Measurements from ENCODE around the gene SPZ1. TPM values are rescaled to one million over a fixed set of nuclear protein-coding genes. Genes with fewer than 3 reads are reported as not detected.
"Not testable (repeated sequence)": the region's sequence is repeated elsewhere in the genome, so short reads cannot be mapped to it uniquely, and the experiment has no call there.

The SPZ1 gene
- total and polyA plus RNA-seq, 8 donors = not detected

- H3K4me1 ChIP-seq = no peaks in the 10 kb centered on the region
- H3K36me3 ChIP-seq = no peaks in the 10 kb centered on the region
- 88 to 95% (median 94%) methylated on average over 8 of the region's 8 CpGs for WGBS, 5 donors
- H3K4me3 ChIP-seq = no peak overlapping the region
- H3K9me3 ChIP-seq = no peaks in the 10 kb centered on the region
- TF ChIP-seq POLR2A (IDR thresholded peaks at IDR 0.05) = no peak
- no peak for TF ChIP-seq EP300 (IDR thresholded peaks at IDR 0.05)
- TF ChIP-seq, protein P1, sequence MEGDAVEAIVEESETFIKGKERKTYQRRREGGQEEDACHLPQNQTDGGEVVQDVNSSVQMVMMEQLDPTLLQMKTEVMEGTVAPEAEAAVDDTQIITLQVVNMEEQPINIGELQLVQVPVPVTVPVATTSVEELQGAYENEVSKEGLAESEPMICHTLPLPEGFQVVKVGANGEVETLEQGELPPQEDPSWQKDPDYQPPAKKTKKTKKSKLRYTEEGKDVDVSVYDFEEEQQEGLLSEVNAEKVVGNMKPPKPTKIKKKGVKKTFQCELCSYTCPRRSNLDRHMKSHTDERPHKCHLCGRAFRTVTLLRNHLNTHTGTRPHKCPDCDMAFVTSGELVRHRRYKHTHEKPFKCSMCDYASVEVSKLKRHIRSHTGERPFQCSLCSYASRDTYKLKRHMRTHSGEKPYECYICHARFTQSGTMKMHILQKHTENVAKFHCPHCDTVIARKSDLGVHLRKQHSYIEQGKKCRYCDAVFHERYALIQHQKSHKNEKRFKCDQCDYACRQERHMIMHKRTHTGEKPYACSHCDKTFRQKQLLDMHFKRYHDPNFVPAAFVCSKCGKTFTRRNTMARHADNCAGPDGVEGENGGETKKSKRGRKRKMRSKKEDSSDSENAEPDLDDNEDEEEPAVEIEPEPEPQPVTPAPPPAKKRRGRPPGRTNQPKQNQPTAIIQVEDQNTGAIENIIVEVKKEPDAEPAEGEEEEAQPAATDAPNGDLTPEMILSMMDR (IDR thresholded peaks at IDR 0.05) = no peak
- no peak for TF ChIP-seq POLR2AphosphoS5 (IDR thresholded peaks at IDR 0.05)
- no peaks in the 10 kb centered on the region for H3K27me3 ChIP-seq
- H3K27ac ChIP-seq = no peak overlapping the region
- DNase-seq = no peak
- intact Hi-C loops (cut with DNase I; ENCODE audit: low total_unique reads) = no loop called here
Measured at GRCh38 chr5:80299601-80300000, 20.2 kb upstream of the SPZ1 start.

- H3K27ac ChIP-seq = no peak overlapping the region
- H3K4me1 ChIP-seq = no peaks in the 10 kb centered on the region
- intact Hi-C loops (cut with DNase I; ENCODE audit: low total_unique reads) = no loop called here
- 74 to 94% (median 79%) methylated on average over 8 of the region's 8 CpGs for WGBS, 5 donors
- no peak for DNase-seq
- H3K4me3 ChIP-seq = no peak overlapping the region
- H3K27me3 ChIP-seq = no peaks in the 10 kb centered on the region
- TF ChIP-seq, protein P1 (IDR thresholded peaks at IDR 0.05) = no peak
- TF ChIP-seq EP300 (IDR thresholded peaks at IDR 0.05) = no peak
- TF ChIP-seq POLR2AphosphoS5 (IDR thresholded peaks at IDR 0.05) = no peak
- no peak for TF ChIP-seq POLR2A (IDR thresholded peaks at IDR 0.05)
- H3K9me3 ChIP-seq = no peaks in the 10 kb centered on the region
- no peaks in the 10 kb centered on the region for H3K36me3 ChIP-seq
Measured at GRCh38 chr5:80300125-80300524, 19.7 kb upstream of the SPZ1 start.

DNA sequence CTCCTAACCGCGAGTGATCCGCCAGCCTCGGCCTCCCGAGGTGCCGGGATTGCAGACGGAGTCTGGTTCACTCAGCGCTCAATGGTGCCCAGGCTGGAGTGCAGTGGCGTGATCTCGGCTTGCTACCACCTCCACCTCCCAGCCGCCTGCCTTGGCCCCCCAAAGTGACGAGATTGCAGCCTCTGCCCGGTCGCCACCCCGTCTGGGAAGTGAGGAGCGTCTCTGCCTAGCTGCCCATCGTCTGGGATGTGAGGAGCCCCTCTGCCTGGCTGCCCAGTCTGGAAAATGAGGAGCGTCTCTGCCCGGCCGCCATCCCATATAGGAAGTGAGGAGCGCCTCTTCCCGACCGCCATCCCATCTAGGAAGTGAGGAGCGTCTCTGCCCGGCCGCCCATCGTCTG is 19.0 kb upstream of the SPZ1 start:
- intact Hi-C loops (cut with DNase I; ENCODE audit: low total_unique reads); H3K4me1 ChIP-seq; H3K4me3 ChIP-seq; H3K36me3 ChIP-seq; H3K27me3 ChIP-seq; H3K9me3 ChIP-seq; H3K27ac ChIP-seq; DNase-seq: not testable (repeated sequence)
- 93 to 98% (median 96%) methylated on average over 10 to 16 of the region's 27 CpGs; no CpG with 5 or more reads in 1 of the 5 donors for WGBS, 5 donors

DNA sequence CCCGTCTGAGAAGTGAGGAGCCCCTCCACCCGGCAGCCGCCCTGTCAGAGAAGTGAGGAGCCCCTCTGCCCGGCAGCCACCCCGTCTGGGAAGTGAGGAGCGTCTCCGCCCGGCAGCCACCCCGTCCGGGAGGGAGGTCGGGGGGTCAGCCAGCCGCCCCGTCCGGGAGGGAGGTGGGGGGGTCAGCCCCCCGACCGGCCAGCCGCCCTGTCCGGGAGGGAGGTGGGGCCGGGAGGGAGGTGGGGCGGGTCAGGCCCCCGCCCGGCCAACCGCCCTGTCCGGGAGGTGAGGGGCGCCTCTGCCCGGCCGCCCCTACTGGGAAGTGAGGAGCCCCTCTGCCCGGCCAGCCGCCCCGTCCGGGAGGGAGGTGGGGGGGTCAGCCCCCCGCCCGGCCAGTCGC is 18.5 kb upstream of the SPZ1 start:
- H3K9me3 ChIP-seq; intact Hi-C loops (cut with DNase I; ENCODE audit: low total_unique reads): not testable (repeated sequence)
- 90 to 100% (median 93%) methylated on average over 6 to 15 of the region's 34 CpGs; no CpG with 5 or more reads in 1 of the 5 donors for WGBS, 5 donors

GRCh38 chr5:80302636-80303035 is 17.2 kb upstream of the SPZ1 start:
- intact Hi-C loops (cut with DNase I; ENCODE audit: low total_unique reads) = no loop called here
- DNase-seq = no peak
- no peak overlapping the region for H3K4me3 ChIP-seq
- no peaks in the 10 kb centered on the region for H3K36me3 ChIP-seq
- H3K27me3 ChIP-seq = no peaks in the 10 kb centered on the region
- no peaks in the 10 kb centered on the region for H3K4me1 ChIP-seq
- H3K9me3 ChIP-seq = no peaks in the 10 kb centered on the region
- WGBS, 5 donors = 83 to 92% (median 88%) methylated on average over 11 of the region's 11 CpGs
- TF ChIP-seq POLR2A (IDR thresholded peaks at IDR 0.05) (no peak), POLR2AphosphoS5 (IDR thresholded peaks at IDR 0.05) (no peak), EP300 (IDR thresholded peaks at IDR 0.05) (no peak)
- TF ChIP-seq, protein P1 (IDR thresholded peaks at IDR 0.05) = no peak
- no peak overlapping the region for H3K27ac ChIP-seq

More for the DNA sequence above, 18.5 kb upstream of the SPZ1 start:
- not testable (repeated sequence) for H3K27ac ChIP-seq, DNase-seq, H3K27me3 ChIP-seq, H3K36me3 ChIP-seq, H3K4me3 ChIP-seq, H3K4me1 ChIP-seq

Measured in stomach (tissue), 9 donors.